NOMO-1 (cell line): Measurements from ENCODE around the gene ZC3H10.

Source experiments
- DNase-seq, 2 experiments: peaks; one replicate each; lab custom pipeline; 2025; ENCODE audit not compliant: unreplicated experiment in 2 of 2; lab: John Stamatoyannopoulos, UW

The ZC3H10 gene

GRCh38 chr12:56127485-56127887, 9.4 kb downstream of the ZC3H10 start:
- DNase-seq = no peak

DNA sequence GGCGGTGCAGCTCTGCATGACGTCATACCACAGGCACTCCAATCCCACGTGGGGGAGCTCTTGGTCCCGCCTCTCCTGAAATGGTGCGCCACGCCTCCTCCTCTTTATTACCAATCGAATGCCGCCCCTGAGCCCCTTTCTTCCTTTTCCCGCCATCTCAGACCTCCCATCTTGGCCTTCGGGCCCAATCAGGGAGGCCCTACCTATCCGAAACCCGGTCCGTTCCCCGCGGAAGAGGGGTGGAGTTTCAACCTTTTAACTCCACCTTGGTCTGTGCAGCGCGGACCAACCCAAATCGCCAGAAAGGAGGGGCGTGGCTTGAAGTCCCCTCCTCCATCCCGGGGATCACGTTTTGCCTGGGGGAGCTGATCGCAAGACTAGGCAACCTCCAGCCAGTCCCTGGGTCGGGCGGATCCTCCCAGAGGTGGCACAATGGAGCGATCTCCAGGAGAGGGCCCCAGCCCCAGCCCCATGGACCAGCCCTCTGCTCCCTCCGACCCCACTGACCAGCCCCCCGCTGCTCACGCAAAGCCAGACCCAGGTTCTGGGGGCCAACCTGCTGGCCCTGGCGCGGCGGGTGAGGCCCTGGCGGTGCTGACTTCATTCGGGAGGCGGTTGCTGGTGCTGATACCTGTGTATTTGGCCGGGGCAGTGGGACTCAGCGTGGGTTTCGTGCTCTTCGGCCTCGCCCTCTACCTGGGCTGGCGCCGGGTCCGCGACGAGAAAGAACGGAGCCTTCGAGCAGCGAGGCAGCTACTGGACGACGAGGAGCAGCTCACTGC, 10.0 kb downstream of the ZC3H10 start, which contains the start of gene ESYT1:
Gene ESYT1, plus strand, starts transcription at position 380 of the 782 bp plus-strand sequence. Its CDS starts 53 bp downstream, at position 433.
- DNase-seq = peak; percentile 98 to 100

GRCh38 chr12:56128670-56129205, 10.7 kb downstream of the ZC3H10 start:
- no peak for DNase-seq

GRCh38 chr12:56129206-56129941, 11.3 kb downstream of the ZC3H10 start:
- DNase-seq = peak; percentile 66 to 75

DNA sequence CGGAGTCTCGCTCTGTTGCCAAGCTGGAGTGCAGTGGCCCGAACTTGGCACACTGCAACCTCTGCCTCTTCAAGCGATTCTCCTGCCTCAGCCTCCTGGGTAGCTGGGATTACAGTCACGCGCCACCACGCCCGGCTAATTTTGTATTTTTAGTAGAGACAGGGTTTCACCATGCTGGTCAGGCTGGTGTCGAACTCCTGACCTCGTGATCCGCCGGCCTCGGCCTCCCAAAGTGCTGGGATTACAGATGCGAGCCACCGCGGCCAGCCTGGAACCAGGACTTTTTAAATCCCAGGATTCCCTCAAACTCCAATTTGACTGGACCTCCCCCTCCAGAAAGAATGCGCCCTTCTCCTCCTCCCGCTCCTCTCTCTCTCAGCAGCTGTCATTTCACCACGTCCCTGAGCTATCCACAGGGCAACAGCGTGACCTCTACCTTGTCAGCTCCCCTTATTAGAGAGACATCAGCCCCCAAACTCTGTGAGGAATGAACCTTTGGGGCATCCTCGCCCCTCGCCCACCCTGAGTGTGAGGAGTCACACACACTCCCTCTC, 12.0 kb downstream of the ZC3H10 start:
- DNase-seq = no peak

DNA sequence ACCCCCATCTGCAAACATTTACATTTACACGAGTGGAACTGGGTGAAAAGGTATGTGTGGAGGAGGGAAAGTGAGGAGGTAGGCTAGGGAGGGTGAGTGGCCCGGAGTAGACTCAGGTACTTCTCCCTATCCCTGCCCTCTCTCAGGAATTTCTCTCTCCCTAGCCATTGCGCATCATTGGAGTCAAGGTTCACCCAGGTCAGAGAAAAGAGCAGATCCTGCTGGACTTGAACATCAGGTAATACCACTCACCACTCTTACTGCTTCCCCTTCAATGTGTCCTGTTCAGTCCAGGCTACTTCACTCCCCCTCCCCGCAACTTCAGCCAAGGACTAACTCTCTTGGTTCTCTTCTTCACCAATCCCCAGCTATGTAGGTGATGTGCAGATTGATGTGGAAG, 12.8 kb downstream of the ZC3H10 start:
- no peak for DNase-seq

- DNase-seq = no peak
These were observed 16.8 kb downstream of the ZC3H10 start for GRCh38 chr12:56134897-56135296.

DNA sequence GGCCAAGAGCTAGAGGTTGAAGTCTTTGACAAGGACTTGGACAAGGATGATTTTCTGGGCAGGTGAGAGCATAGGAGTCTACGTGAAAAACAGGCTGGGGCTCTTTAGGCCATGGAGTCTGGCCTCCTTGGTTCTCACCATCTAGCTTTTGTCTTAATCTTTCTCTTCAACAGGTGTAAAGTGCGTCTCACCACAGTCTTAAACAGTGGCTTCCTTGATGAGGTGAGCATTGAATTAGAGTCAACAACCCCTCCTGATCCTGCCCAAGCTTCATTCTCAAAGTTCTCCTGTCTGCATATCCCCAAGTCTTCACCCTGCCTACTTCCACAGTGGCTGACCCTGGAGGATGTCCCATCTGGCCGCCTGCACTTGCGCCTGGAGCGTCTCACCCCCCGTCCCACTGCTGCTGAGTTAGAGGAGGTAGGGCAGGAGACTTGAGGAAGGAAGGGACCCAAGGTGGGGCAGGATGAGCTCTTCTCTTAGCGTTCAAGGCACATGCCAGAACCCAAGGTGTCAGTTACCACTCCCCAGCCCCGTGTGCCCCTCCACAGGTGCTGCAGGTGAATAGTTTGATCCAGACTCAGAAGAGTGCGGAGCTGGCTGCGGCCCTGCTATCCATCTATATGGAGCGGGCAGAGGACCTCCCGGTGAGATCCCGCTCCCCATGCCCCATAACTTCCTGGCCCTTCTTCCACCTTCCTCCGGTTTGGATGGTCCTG, 19.9 kb downstream of the ZC3H10 start:
- DNase-seq = no peak

DNA sequence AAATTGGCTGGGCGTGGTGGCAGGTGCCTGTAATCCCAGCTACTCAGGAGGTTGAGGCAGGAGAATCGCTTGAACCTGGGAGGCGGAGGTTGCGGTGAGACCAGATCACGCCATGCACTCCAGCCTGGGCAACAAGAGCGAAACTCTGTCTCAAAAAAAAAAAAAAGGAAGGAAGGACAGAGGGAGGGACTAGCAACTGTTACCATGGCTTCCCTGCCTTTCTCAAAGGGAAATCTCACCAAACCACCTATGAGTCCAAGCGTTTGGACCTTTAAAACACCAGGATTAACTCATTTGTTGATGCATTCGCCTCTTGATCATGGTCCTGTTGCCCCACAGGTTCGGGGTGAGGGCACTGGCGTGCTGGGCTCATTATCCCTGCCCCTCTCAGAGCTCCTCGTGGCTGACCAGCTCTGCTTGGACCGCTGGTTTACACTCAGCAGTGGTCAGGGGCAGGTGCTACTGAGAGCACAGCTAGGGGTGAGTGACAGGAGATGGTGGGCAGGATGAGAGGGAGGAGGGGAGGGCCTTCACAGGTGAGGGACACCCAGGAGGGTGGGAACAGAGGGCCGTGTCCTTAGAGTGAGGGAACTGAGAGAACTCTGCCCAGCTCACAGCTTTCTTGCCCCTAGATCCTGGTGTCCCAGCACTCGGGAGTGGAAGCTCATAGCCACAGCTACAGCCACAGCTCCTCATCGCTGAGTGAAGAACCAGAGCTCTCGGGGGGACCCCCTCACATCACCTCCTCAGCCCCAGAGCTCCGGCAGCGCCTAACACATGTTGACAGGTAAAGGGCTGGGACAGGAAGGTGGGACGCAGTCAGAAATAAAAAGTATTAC, 24.1 kb downstream of the ZC3H10 start:
- peak; percentile 7 to 34 for DNase-seq

DNA sequence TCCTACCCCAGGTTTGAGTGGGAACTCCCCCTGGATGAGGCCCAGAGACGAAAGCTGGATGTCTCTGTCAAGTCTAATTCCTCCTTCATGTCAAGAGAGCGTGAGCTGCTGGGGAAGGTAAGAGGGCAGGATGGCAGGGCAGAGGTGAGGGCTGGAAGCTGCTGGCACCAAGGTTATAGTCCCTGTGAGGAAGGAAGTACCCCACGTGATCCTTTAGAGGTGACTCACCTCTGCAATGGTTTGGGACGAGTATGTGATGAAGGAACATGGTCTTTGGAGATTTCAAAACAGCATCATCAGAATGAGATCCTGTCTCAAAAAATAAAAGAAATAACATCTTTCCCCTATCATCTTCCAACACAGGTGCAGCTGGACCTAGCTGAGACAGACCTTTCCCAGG, 25.2 kb downstream of the ZC3H10 start:
- no peak for DNase-seq

- DNase-seq = no peak
These were observed 25.8 kb downstream of the ZC3H10 start for GRCh38 chr12:56143870-56144269.

- no peak for DNase-seq
These were observed 27.2 kb downstream of the ZC3H10 start for GRCh38 chr12:56145217-56145616.

GRCh38 chr12:56146492-56147460, 28.7 kb downstream of the ZC3H10 start:
- DNase-seq = no peak

DNA sequence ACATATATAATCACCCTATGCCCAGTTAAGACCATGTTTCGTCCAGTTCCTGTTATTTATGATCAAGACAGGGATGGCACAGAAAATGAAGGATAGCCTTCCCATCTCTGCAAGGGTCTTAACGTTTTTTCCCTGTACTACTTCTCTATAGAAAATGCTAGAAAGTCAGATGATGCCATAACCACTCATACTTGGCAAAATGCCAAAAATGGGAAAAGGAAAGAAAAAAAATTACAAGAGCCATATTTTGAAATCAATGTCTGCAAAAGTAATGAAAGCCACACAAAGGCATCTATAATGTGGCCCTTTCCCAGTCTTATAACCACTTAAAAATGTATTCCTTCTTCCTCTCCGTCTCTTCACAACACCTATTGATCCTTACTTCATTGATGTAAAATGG, 32.5 kb downstream of the ZC3H10 start:
- peak in 1 of 2 experiments; percentile 16 for DNase-seq

DNA sequence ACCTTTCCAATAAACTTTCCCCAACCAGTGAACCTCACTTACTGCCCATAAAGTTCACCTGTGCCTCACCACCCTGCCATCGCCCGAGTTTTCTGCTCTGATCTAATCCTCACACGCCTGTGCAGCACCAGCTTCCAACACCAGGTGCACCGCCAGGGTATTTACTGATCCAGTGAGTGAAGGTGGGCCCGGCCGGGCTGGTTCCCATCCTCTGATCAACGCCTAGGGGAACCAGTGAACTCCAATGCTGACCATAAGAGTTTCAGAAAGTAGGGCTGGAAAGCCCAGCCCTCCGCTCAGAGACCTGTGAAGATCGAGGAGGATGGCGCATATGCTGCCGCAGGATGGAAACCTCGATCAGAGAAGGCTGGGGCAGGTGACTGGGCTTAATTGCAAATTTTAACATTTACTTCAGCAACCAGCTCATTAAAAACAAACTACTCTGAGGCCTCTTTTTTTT, 33.6 kb downstream of the ZC3H10 start:
- peak; percentile 45 to 66 for DNase-seq

GRCh38 chr12:56152132-56152755, 34.2 kb downstream of the ZC3H10 start, which contains the start of gene MYL6B:
Gene MYL6B, plus strand, starts transcription at chr12:56152587. Its CDS starts 1,332 bp downstream, at chr12:56153919.
- peak; percentile 93 for DNase-seq

- no peak for DNase-seq
These were observed 35.0 kb downstream of the ZC3H10 start for GRCh38 chr12:56152756-56153677.
